IMR-90 (cell line): Measurements from ENCODE around the gene CERS4. TPM values are rescaled to one million over a fixed set of nuclear protein-coding genes. Genes with fewer than 3 reads are reported as not detected.

Experiments used
- ATAC-seq: fragments of 200-7000 bp; cut with Tn5 transposase; 2 replicates; pipeline ENCODE4 v1.9.1; 2020; ENCODE audit warnings: low read depth, mild to moderate bottlenecking, moderate library complexity
- BruUV-seq: library from RNA; stranded (reverse); fragments of 400-500 nt; replicated peaks from 2 replicates; lab custom pipeline; 2021; lab: Mats Ljungman, UMichigan
- CTCF ChIA-PET: fragments of 300-600 bp; formaldehyde crosslinking; extraction: SDS; loops from one replicate; lab custom pipeline; 2021; ENCODE audit warnings: antibody characterized with exemption; lab: Yijun Ruan, JAX
- POLR2A ChIA-PET: fragments of 300-600 bp; sonication (Branson Sonifier 250); formaldehyde crosslinking; loops from one replicate; lab custom pipeline; 2022; ENCODE audit warnings: antibody characterized with exemption; ENCODE audit not compliant: unreplicated experiment; lab: Charles Lee
- DNase-seq: peaks from one replicate; pipeline ENCODE4 v3.0.0; 2013
- H2AFZ ChIP-seq: replicated peaks from 2 replicates; pipeline ENCODE3; 2013; ENCODE audit warnings: low read length, mild to moderate bottlenecking; ENCODE audit not compliant: poor library complexity
- H2AK5ac ChIP-seq: 2 replicates; pipeline ENCODE4 v1.6.1; 2013; ENCODE audit warnings: low read depth, low read length, inconsistent platforms
- H2AK9ac ChIP-seq: replicated peaks from 2 replicates; pipeline ENCODE3; 2013; ENCODE audit warnings: mild to moderate bottlenecking, low read depth, low read length, moderate library complexity; ENCODE audit not compliant: poor library complexity
- H2BK120ac ChIP-seq: 2 replicates; pipeline ENCODE4 v1.6.1; 2013; ENCODE audit warnings: low read depth, low read length, inconsistent platforms
- H2BK15ac ChIP-seq: 3 replicates; pipeline ENCODE4 v1.6.1; 2013; ENCODE audit warnings: low read depth, low read length, inconsistent platforms
- H2BK20ac ChIP-seq: 2 replicates; pipeline ENCODE4 v1.6.1; 2013; ENCODE audit warnings: low read depth, mild to moderate bottlenecking, inconsistent platforms, low read length, moderate library complexity
- H2BK5ac ChIP-seq: 2 replicates; pipeline ENCODE4 v1.6.1; 2013; ENCODE audit warnings: mild to moderate bottlenecking, low read depth, low read length, inconsistent platforms; ENCODE audit not compliant: poor library complexity, severe bottlenecking
- H3K14ac ChIP-seq: replicated peaks from 2 replicates; pipeline ENCODE4 v1.6.1; 2013; ENCODE audit warnings: low read depth, low read length, inconsistent platforms
- H3K18ac ChIP-seq: 2 replicates; pipeline ENCODE4 v1.6.1; 2013; ENCODE audit warnings: low read depth, low read length, control low read depth
- H3K23ac ChIP-seq: 2 replicates; pipeline ENCODE4 v1.6.1; 2013; ENCODE audit warnings: low read depth, low read length, inconsistent platforms
- H3K27ac ChIP-seq: 2 replicates; pipeline ENCODE4 v1.5.1; 2013; ENCODE audit warnings: mild to moderate bottlenecking, control low read depth, low read length; ENCODE audit not compliant: insufficient read depth
- H3K27me3 ChIP-seq: 2 replicates; pipeline ENCODE4 v1.6.1; 2013; ENCODE audit warnings: low read length; ENCODE audit not compliant: control insufficient read depth, insufficient read depth
- H3K36me3 ChIP-seq: 2 replicates; pipeline ENCODE4 v1.6.1; 2013; ENCODE audit warnings: low read length, mixed read lengths; ENCODE audit not compliant: control insufficient read depth, insufficient read depth
- H3K4ac ChIP-seq: 2 replicates; pipeline ENCODE4 v1.6.1; 2013; ENCODE audit warnings: low read depth, low read length, inconsistent platforms
- H3K4me1 ChIP-seq: 2 replicates; pipeline ENCODE4 v1.6.1; 2013; ENCODE audit warnings: low read length, mixed read lengths; ENCODE audit not compliant: control insufficient read depth, insufficient read depth
- H3K4me2 ChIP-seq: 2 replicates; pipeline ENCODE4 v1.6.1; 2013; ENCODE audit warnings: low read depth, mild to moderate bottlenecking, control low read depth, low read length, moderate library complexity
- H3K4me3 ChIP-seq: 2 replicates; pipeline ENCODE4 v1.5.1; 2013; ENCODE audit warnings: low read depth, mild to moderate bottlenecking, control low read depth, low read length, moderate library complexity; ENCODE audit not compliant: insufficient read depth
- H3K56ac ChIP-seq: 2 replicates; pipeline ENCODE4 v1.6.1; 2013; ENCODE audit warnings: low read length, inconsistent platforms; ENCODE audit not compliant: insufficient read depth; ENCODE audit errors: extremely low read depth
- H3K79me1 ChIP-seq, 2 experiments: 2 replicates each; pipeline ENCODE4 v1.6.1; 2013; ENCODE audit warnings: low read length in 2 of 2, inconsistent platforms in 1 of 2, low read depth in 1 of 2
- H3K9ac ChIP-seq: 2 replicates; pipeline ENCODE4 v1.6.1; 2013; ENCODE audit warnings: low read depth, low read length, control low read depth
- H3K9me1 ChIP-seq: 2 replicates; pipeline ENCODE4 v1.6.1; 2013; ENCODE audit warnings: low read length, inconsistent platforms; ENCODE audit not compliant: insufficient read depth
- H3K9me3 ChIP-seq: 2 replicates; pipeline ENCODE4 v1.6.1; 2013; ENCODE audit warnings: low read length; ENCODE audit not compliant: control insufficient read depth, insufficient read depth
- H4K20me1 ChIP-seq: 2 replicates; pipeline ENCODE4 v1.6.1; 2013; ENCODE audit warnings: low read length, inconsistent platforms; ENCODE audit not compliant: insufficient read depth
- H4K5ac ChIP-seq: 2 replicates; pipeline ENCODE4 v1.6.1; 2013; ENCODE audit warnings: mild to moderate bottlenecking, low read depth, low read length, control low read depth
- H4K8ac ChIP-seq, 2 experiments: 2 replicates each; pipeline ENCODE4 v1.6.1; 2013; ENCODE audit warnings: low read depth in 2 of 2, low read length in 2 of 2, control low read depth in 1 of 2, inconsistent platforms in 1 of 2
- H4K91ac ChIP-seq: 2 replicates; pipeline ENCODE4 v1.6.1; 2013; ENCODE audit warnings: low read depth, low read length, inconsistent platforms; ENCODE audit not compliant: insufficient read depth
- BHLHE40 ChIP-seq: fragments of 150-350 bp; IDR thresholded peaks from 2 replicates; pipeline ENCODE4 v1.6.1; 2016; ENCODE audit warnings: mild to moderate bottlenecking, low read depth, low read length
- CHD1 ChIP-seq: IDR thresholded peaks from 2 replicates; pipeline ENCODE4 v1.6.1; 2012; ENCODE audit warnings: low read depth, low read length, improper control_type of control experiment
- MAFK ChIP-seq: IDR thresholded peaks from 2 replicates; pipeline ENCODE4 v1.6.1; 2012; ENCODE audit warnings: low read depth, low read length, improper control_type of control experiment
- MXI1 ChIP-seq: IDR thresholded peaks from 2 replicates; pipeline ENCODE4 v1.6.1; 2012; ENCODE audit warnings: low read depth, mild to moderate bottlenecking, low read length, moderate library complexity, borderline replicate concordance
- POLR2A ChIP-seq: IDR thresholded peaks from 2 replicates; pipeline ENCODE4 v1.6.1; 2012; ENCODE audit warnings: mild to moderate bottlenecking, low read depth, low read length
- RAD21 ChIP-seq: IDR thresholded peaks from 2 replicates; pipeline ENCODE4 v1.6.1; 2012; ENCODE audit warnings: low read length, improper control_type of control experiment
- RCOR1 ChIP-seq: IDR thresholded peaks from 2 replicates; pipeline ENCODE4 v1.6.1; 2012; ENCODE audit warnings: mild to moderate bottlenecking, low read length, improper control_type of control experiment; ENCODE audit not compliant: insufficient replicate concordance
- SMC3 ChIP-seq: fragments of 150-350 bp; IDR thresholded peaks from 2 replicates; pipeline ENCODE4 v1.6.1; 2016; ENCODE audit warnings: low read depth, mild to moderate bottlenecking, antibody characterized with exemption, low read length, moderate library complexity
- WGBS, 2 experiments: methylation state at CpG; one replicate each; pipeline versions ENCODE4 v1.1.5 to v1.1.7; 2013; ENCODE audit warnings: missing lambda C conversion rate in 2 of 2; ENCODE audit not compliant: insufficient read length in 1 of 2; ENCODE audit errors: extremely low coverage in 2 of 2; 5-methylcytosine and 5-hydroxymethylcytosine counted together
- dilution Hi-C: fragments of 300-500 bp; cut with HindIII; formaldehyde crosslinking; loops from one replicate; pipeline ENCODE4 v1.14.3; 2018; ENCODE audit warnings: low sequenced_read_pairs; ENCODE audit not compliant: unreplicated experiment
- in situ Hi-C: fragments of 300-500 bp; cut with MboI; formaldehyde crosslinking; loops from 3 replicates; pipeline ENCODE4 v1.14.3; 2019; ENCODE audit warnings: low sequenced_read_pairs, inconsistent platforms, mixed read lengths
- intact Hi-C: fragments of 100-400 bp; cut with micrococcal nuclease; formaldehyde crosslinking; loops from 2 replicates; pipeline ENCODE4 v1.10.0; 2022
- polyA plus RNA-seq, 3 experiments: library from polyadenylated mRNA; depleted of rRNA; stranded (reverse); fragments of >200 nt; gene quantifications; 2 replicates each; pipeline ENCODE4 v1.2.3, GENCODE V29; 2012; ENCODE audit warnings: low replicate concordance in 1 of 3
- total RNA-seq: library from RNA; depleted of rRNA; stranded (reverse); fragments of >200 nt; gene quantifications from 2 replicates; pipeline ENCODE4 v1.2.3, GENCODE V29; 2012
- TF ChIP-seq, protein P1 (sequence below): fragments of 150-350 bp; IDR thresholded peaks from 2 replicates; pipeline ENCODE4 v1.6.1; 2016; ENCODE audit warnings: low read depth, mild to moderate bottlenecking, low read length, moderate library complexity, borderline replicate concordance
- TF ChIP-seq, protein P2 (sequence below): conservative IDR thresholded peaks from 2 replicates; pipeline ENCODE4 v1.5.1; 2012; ENCODE audit warnings: mild to moderate bottlenecking, low read depth, low read length, improper control_type of control experiment

CERS4 gene
- total and polyA plus RNA-seq, 2 of the 4 experiments (the other 2 are of a cell fraction) = 3.2 to 5.7 TPM

DNA sequence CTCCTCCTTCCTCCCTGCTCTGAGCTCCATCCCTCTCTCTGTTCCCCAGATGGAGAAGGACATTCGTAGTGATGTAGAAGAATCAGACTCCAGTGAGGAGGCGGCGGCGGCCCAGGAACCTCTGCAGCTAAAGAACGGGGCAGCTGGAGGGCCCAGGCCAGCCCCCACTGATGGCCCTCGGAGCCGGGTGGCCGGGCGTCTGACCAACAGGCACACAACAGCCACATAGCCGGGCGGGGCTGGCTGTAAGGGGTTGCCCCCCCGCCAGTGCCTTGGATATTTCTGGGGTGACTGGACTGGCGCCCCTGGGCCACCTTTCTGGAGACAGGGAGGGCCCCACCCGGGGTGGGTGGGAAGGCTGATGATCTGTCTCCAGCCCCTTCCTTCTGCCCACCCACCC lies 52.7 kb downstream of the CERS4 start:
- H4K8ac ChIP-seq = no peak overlapping the region
- H3K56ac ChIP-seq = no peak overlapping the region
- H3K9me1 ChIP-seq = no peaks in the 10 kb centered on the region
- H3K9ac ChIP-seq = no peak overlapping the region
- no peak overlapping the region for H2AK5ac ChIP-seq
- ChIA-PET POLR2A (no interaction called here), CTCF (no interaction called here)
- no peak overlapping the region for H3K23ac ChIP-seq
- H3K4me3 ChIP-seq = no peak overlapping the region
- intact Hi-C loops (loop anchor here (10.0 kb wide), 1 partner anchor 323 kb away; no protein-coding TSS in a partner anchor), in situ Hi-C loops (no loop called here), dilution Hi-C loops (no loop called here)
- DNase-seq = no peak
- no peak for ATAC-seq
- H3K4me1 ChIP-seq = no peaks in the 10 kb centered on the region
- H2AK9ac ChIP-seq = no peak overlapping the region
- H4K91ac ChIP-seq = no peak overlapping the region
- no peak overlapping the region for H3K4me2 ChIP-seq
- no peak overlapping the region for H3K27ac ChIP-seq
- H3K18ac ChIP-seq = no peak overlapping the region
- H3K27me3 ChIP-seq = no peaks in the 10 kb centered on the region
- no TSS peak for BruUV-seq
- no peak for TF ChIP-seq CHD1
- no peak for TF ChIP-seq SMC3
- TF ChIP-seq RAD21 = no peak
- no peak for TF ChIP-seq MAFK
- TF ChIP-seq BHLHE40 = no peak
- TF ChIP-seq MXI1 = no peak
- TF ChIP-seq, protein P1, sequence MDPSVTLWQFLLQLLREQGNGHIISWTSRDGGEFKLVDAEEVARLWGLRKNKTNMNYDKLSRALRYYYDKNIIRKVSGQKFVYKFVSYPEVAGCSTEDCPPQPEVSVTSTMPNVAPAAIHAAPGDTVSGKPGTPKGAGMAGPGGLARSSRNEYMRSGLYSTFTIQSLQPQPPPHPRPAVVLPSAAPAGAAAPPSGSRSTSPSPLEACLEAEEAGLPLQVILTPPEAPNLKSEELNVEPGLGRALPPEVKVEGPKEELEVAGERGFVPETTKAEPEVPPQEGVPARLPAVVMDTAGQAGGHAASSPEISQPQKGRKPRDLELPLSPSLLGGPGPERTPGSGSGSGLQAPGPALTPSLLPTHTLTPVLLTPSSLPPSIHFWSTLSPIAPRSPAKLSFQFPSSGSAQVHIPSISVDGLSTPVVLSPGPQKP = no peak
- TF ChIP-seq RCOR1 = no peak
- TF ChIP-seq, protein P2, sequence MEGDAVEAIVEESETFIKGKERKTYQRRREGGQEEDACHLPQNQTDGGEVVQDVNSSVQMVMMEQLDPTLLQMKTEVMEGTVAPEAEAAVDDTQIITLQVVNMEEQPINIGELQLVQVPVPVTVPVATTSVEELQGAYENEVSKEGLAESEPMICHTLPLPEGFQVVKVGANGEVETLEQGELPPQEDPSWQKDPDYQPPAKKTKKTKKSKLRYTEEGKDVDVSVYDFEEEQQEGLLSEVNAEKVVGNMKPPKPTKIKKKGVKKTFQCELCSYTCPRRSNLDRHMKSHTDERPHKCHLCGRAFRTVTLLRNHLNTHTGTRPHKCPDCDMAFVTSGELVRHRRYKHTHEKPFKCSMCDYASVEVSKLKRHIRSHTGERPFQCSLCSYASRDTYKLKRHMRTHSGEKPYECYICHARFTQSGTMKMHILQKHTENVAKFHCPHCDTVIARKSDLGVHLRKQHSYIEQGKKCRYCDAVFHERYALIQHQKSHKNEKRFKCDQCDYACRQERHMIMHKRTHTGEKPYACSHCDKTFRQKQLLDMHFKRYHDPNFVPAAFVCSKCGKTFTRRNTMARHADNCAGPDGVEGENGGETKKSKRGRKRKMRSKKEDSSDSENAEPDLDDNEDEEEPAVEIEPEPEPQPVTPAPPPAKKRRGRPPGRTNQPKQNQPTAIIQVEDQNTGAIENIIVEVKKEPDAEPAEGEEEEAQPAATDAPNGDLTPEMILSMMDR = no peak
- TF ChIP-seq POLR2A = no peak
- no peak overlapping the region for H4K5ac ChIP-seq
- no peak overlapping the region for H3K4ac ChIP-seq
- 77% methylated on average over 8 of the region's 14 CpGs; no CpG with 5 or more reads in 1 of the 2 experiments for WGBS, 2 experiments
- no peak overlapping the region for H3K14ac ChIP-seq
- H3K36me3 ChIP-seq = no peaks in the 10 kb centered on the region
- H2BK5ac ChIP-seq = no peak overlapping the region
- H4K20me1 ChIP-seq = no peaks in the 10 kb centered on the region
- H2BK20ac ChIP-seq = no peak overlapping the region
- no peaks in the 10 kb centered on the region for H3K9me3 ChIP-seq
- no peak overlapping the region for H2AFZ ChIP-seq
- H2BK120ac ChIP-seq = no peak overlapping the region
- H2BK15ac ChIP-seq = no peak overlapping the region
- H3K79me1 ChIP-seq = no peaks in the 10 kb centered on the region
